HG03460 (cell line): Measurements from ENCODE around the gene IMMT.

Source experiments
- ATAC-seq: cut with Tn5 transposase; IDR thresholded peaks from one replicate; pipeline ENCODE4 v1.9.1; 2021; ENCODE audit not compliant: unreplicated experiment

Gene IMMT

GRCh38 chr2:86143926-86144685 lies 51.2 kb downstream of the IMMT start:
- ATAC-seq, result no peak

GRCh38 chr2:86143307-86143706 lies 52.0 kb downstream of the IMMT start:
- ATAC-seq, result no peak

- ATAC-seq, result no peak
These were observed 52.6 kb downstream of the IMMT start for GRCh38 chr2:86142436-86143257.

- no peak for ATAC-seq
These were observed 54.3 kb downstream of the IMMT start for GRCh38 chr2:86140969-86141392.

GRCh38 chr2:86139981-86140380 lies 55.3 kb downstream of the IMMT start:
- ATAC-seq, result no peak

- ATAC-seq, result no peak
These were observed 56.3 kb downstream of the IMMT start for GRCh38 chr2:86138736-86139625.

GRCh38 chr2:86136141-86136540 lies 59.1 kb downstream of the IMMT start:
- no peak for ATAC-seq

- no peak for ATAC-seq
These were observed 59.6 kb downstream of the IMMT start for GRCh38 chr2:86135653-86136052.

- no peak for ATAC-seq
These were observed 60.6 kb downstream of the IMMT start for GRCh38 chr2:86134709-86135108.

- ATAC-seq, result no peak
These were observed 70.6 kb downstream of the IMMT start for GRCh38 chr2:86124683-86125082.

- ATAC-seq, result no peak
These were observed 71.8 kb downstream of the IMMT start for GRCh38 chr2:86123328-86123925.

- no peak for ATAC-seq
These were observed 77.1 kb downstream of the IMMT start for GRCh38 chr2:86118130-86118529.

GRCh38 chr2:86107031-86107430 lies 88.2 kb downstream of the IMMT start:
- ATAC-seq, result no peak

- peak; percentile 85 for ATAC-seq
These were observed 89.0 kb downstream of the IMMT start, which contains the start of gene PTCD3 for GRCh38 chr2:86105969-86106945. Gene PTCD3, plus strand, starts transcription at chr2:86106235. Its CDS starts 13 bp downstream, at chr2:86106248.

- ATAC-seq, result peak; percentile 75
These were observed 89.9 kb downstream of the IMMT start, which contains the start of gene POLR1A for GRCh38 chr2:86105252-86105968. Gene POLR1A, minus strand, starts transcription at chr2:86105886. Its CDS starts 110 bp downstream, at chr2:86105776.

- no peak for ATAC-seq
These were observed 93.1 kb downstream of the IMMT start for GRCh38 chr2:86102157-86102556.

GRCh38 chr2:86097913-86098312 lies 97.3 kb downstream of the IMMT start:
- no peak for ATAC-seq

GRCh38 chr2:86097114-86097896 lies 98.0 kb downstream of the IMMT start:
- no peak for ATAC-seq
